ENCODE measurements around the gene CMYA5.

CMYA5 gene

DNA sequence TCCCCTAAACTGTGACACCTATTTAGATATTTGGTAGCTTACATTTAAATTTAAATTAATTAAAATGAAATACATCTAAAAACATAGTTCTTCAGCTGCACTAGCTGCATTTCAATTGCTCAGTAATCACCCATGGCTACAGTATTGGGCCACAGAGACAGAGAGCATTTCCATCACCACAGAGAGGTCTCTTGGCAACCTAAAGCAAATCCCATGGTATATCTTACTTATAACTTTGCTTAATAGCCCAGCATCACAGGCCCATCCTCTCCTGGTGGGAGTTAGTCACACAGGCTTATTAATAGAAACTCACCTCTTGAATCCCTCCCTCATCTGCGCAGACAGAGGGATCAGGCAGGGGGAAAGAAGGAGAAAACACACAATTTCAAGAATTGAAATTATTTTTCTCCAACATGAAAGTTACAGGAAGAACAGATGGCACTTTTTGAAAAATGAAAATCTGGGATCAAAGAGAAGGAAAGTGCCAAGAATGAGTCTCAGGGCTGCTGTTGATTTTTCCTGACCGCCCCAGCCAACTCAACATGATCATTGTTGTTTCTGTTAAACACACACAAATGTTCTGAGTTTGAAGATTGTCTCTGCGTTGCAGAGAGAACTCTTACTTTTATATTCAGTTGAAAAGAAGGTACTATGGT, 144.6 kb downstream of the CMYA5 start:
- DNase-seq (ENCODE audit: extremely low read depth in 1 of 2, low read depth in 1 of 2), result no peak

DNA sequence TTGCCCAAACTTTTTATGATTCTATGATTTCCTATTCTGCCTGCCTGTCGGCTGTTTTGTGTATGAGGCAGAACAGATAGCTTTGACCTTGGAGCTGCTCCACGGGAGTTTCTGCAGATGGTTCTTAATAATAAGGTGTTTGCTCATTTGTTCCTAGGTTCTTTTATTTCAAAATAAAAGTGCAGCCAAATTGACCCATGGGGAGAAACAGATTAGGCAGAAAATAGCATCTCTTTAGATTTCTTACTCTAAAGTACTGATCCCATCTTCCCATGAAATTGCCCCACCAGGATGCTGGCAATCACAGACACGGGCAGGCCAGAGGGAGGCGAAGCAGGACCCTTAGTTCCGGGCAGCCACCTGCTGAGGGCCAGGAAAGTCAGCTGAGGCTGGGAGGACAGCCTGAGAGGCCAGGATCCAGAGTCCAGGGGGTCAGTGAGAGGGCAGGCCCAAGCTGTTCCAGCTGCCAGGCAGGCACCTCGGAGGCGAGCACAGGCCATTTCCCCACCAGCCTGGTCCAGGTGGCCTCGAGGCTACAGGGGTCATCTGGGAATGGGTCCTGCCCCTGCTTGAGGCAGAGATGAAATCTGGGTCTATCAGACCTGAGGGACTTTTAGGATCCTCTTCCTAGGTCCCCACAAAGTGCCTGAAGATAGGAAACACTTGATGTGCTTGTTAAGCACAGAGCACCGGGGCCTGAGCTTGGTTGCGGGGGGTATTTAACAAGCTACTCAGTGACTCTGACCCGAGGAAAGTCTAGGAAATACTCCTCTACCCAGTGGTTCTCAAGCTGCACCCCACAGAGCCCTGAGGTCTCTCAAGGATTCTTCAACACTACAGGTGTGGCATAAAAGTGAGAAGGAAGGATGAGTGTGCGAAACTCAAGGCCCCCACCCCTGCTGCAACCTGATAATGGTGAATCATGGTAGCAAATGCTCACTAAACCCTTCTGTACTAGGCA, 145.4 kb downstream of the CMYA5 start:
- no peak for DNase-seq (ENCODE audit: extremely low read depth in 1 of 2, low read depth in 1 of 2)

DNA sequence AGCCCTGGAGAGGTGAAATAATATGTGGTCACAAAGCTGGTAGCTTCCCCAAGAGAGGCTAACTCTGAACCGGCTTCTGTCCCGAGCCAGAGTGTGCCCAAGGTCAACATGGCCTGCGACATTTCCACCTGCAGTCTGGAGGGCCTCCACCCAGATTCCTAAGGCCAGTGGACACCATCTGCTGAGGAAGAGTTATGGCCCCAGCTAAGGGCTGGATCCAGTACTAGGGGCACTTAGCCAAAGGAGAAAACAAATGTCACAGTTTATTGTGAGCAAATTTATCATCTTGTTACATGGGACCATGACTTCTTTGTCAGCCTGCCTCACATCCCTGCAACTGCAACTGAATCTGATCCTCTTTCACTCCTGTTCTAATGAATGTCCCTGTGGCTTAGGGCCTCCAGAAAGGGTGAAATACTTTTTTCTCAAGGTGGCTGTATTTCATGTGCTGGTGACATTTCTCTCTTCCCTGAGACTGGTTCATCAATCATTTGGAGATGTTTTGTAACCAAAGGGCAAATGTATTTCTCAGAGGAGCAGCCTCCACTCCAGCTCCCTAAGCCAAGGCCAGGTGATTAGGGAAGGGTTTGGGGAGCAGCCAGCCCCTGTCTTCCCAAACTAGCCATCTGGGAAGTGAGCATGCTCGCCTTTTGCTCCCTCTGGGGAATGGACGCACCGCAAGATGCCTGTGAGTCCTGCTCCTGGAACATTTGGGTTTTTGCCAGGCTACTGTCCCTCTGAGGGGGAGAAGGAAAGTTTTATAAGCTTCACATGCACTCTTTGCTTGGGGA, 148.3 kb downstream of the CMYA5 start:
- DNase-seq (ENCODE audit: extremely low read depth in 1 of 2, low read depth in 1 of 2), result no peak

DNA sequence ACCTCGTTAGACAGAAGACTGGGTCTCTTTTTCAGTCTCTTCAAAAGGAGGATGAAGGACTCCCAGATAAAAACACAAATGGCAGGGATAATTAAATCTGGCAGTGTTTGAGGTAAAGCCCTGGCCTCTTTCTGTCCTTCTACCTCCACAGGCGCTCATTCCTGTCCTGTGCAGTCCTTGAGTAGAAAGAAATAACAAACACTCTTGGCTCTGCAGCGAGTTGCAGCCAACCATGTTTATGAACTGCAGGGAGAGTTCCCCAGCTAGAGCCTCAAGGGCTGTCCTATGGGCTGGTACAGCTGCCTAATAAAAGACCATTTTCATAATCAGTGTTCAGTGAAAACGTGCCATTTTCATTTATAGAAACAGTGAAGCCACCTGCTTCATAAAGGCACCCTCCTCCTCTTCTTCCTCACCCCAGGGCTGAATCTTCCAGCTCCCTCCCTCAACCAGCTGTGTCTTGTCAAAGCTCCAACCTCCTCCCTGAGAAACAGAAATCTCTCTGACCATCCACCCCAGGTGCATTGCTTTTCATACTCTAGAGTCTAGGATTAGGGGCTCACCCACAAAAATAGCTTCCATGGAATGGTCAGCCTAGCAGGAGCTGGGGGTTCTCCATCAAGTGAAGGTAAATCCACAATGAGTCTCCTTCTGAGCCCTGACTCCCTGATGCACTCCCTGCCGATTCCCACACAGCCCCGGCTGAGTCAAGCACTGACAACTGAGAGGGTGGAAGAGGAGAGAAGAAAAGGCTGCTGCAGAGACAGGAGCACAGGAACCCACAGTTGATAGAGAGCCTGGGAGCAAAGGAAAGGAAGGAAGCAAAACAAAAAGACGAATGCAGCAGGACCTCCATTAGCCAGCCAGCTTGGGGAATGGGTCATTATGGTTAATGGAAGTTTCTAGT, 150.7 kb downstream of the CMYA5 start:
- DNase-seq (ENCODE audit: extremely low read depth in 1 of 2, low read depth in 1 of 2), result no peak

DNA sequence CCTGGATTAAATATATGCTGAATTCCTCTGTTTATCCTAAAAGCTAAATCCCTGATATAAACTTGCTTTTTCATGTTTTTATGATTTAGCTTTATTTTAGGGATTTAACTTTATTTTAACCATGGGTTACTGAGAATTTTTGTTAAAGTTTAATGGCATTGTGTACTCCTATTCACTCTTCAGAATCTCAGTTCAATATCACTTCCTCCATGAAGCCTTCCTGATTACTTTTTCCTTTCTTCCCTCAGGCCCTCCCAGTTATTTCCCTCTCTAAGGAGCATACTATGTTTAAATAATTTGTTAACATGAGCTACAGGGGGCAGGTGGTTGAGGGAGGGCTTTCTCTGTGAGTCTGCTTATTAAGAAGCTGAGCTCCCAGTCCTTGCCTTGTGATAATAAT, 151.5 kb downstream of the CMYA5 start:
- DNase-seq (ENCODE audit: extremely low read depth in 1 of 2, low read depth in 1 of 2), result no peak

DNA sequence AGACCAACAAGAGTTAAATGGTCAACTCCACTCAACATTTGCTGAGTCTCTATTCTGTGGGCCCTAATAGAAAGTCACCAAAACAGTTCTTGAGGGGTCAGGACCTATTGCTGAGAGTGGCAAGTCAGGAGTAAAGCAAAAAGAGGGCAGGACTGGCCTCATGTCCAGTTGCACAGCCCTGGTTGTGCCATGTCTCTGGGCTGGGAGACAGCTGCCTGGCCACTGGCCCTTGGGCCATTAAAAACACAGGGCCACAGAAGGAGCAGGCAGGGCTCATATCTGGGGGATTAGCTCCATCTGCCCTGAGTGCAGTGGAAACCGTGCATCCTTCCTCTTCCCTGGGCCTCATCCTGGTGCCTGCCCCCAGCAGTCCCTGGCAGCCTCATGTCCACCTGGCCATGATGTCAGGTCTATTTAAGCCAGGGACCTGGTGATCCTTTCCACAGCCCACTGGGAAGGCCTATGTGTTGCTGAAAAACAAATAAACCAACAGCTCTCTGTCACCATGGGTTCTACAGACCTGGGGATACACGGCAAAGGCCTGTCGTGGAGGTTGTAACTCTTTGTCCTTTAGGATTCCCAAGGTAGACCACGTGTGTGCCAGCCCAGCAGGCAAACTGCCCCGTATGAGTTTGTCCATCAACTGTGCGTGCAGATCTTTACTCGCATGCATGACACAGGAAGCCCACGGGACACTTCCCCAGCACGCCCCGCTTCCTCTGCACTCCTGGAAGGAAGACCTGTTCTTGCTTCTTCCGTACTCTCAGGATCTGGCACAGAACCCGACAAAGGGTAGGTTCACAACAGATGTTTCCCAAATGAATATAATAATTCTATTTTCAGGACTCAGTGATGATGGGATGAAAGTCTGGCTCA, 152.6 kb downstream of the CMYA5 start:
- DNase-seq (ENCODE audit: extremely low read depth in 1 of 2, low read depth in 1 of 2), result no peak

DNA sequence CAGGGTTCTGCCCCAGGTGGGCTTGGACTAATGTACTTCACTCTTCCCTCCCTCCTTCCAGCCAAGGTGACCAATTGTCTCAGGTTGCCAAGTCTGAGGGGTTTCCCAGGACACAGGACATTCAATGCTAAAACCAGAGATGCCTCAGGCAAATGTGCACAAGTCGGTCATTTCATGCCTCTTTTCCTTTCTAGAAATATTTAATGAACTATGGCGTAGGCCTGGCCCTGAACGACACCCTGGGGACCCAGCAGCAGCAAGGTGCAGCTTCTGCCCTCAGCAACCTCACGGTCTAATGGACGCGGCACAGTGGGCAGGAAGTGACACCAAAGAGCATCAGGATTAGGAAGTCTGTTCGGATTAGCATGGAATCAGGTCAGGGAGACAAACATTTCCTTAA, 153.4 kb downstream of the CMYA5 start:
- no peak for DNase-seq (ENCODE audit: extremely low read depth in 1 of 2, low read depth in 1 of 2)

DNA sequence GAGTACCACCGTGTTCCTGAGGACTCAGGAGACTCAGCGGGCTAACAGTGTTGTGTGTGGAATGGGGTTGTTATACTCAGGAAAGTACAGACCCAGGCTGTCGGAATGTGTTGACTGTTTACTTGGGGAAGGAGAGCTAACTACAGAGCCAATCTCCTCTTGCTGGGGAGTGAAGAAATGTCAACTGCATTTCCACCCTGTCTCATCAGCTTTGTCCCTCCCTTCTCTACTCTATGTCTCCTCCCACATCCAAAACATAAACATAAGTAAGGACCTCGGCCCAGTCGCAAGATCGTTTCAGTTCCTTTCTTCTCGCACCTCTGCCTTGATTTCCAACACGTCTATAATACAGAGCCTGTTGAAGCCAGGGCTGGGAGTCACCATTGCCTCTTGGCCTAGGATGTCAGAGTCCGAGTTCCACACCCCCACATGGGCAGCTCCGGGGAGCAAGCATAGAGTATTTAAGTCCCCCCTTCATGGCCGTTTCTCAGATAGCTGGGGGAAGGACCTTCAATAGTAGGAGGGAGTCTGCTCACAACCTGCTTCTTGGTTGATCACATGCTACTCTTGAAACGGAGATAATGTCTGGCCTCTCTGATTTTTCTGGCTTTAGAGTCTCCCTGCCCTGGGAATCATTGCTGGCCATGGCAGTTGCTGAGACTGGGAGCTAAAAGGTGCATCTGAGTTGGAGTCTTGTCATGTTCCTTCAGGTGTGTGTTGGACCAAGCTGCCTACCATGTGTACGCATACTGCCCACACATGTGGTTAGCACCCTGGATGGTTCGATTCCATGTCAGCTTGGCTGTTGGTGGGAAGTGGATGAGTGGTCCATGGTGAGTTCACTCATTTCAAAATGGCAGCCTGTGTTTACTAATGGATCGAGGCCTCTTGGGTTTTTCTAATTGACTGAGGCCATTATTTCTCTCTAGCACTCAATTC, 154.1 kb downstream of the CMYA5 start:
- no peak for DNase-seq (ENCODE audit: extremely low read depth in 1 of 2, low read depth in 1 of 2)

DNA sequence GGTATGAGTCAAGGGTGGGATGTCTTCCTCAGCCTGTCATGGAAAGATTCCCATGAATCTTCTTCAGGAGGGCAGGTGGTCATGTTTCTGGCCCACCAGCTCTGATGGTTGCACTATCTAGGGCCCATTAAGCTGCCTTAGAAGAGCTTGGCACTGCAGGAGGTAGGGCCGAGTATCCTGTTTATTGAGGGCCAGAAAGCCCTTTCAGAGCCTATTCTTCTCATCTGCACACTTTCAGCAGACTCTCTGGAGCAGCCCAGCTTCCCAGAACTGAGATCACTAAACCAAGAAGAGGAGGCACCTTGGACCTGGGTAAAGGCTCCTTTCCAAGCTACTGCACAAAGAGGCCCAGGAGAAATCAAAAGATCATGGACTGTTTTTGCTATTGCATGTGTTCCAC, 154.9 kb downstream of the CMYA5 start:
- DNase-seq (ENCODE audit: extremely low read depth in 1 of 2, low read depth in 1 of 2), result no peak

DNA sequence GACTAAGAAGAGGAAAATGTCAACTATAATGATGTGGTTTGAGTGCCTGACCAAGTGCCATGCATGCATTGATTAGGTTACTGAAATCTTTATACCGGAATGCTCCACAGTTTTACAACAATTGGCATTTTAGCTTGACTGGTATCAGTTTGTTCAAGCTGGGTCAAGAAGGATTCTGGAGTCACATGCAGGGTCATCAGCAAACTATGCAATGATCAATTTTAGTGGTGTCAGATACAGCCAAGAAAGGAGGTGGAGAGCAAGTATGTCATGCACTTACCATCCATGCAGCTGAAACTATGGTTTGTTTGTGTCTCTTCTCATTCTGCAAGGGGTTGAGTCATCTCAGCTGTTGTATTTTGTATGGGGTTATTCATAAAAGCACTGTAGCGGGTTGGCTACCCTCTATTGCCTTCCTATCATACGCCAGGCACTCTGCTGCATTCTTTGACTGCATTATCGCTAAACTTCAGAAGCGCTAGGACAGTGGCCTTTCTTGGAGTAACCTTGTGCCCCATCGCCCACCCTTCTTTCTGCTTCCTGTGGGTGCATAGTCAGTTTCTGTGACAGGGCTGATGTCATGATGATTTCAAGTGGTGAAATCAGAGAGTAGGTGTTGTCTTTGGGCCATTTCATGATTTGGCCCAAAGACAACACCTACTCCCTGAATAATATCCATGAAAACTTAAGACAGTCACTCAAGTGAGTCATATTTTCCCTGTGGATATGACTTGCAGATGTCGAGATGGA, 156.0 kb downstream of the CMYA5 start:
- no peak for DNase-seq (ENCODE audit: extremely low read depth in 1 of 2, low read depth in 1 of 2)

DNA sequence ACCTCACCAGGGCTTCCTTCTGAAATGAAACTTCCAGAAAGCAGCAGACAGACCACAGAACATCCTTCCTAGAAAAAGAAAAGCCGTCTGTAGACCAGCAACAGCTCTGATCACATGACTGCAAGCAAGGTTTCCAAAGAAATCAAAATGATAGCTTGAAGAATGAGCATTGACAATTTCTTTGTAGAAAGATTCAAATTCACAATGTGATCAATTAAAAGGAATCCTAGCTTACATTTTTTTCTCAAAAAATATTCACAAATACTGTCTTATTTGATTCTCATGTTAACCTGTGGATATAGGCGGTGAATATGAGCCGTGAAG, 156.5 kb downstream of the CMYA5 start:
- no peak for DNase-seq (ENCODE audit: extremely low read depth in 1 of 2, low read depth in 1 of 2)

DNA sequence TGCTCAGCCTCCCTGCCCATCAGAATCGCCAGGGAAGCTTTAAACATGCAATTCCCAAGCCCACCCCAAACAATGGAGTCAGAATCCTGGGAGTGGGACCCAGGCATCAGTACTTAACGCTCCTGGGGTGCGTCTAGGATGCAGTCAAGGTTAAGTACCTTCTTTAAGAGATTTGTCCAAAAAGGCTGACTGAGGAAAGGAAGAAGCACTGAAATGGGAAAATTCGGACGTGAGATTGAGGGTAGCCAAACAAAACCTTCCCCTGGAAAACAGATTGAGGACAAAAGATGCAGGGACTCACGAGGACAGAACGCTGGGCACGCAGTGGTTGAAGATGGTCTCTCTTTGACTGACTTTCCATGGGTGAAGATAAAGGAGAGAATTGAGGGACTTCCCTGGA, 157.9 kb downstream of the CMYA5 start:
- DNase-seq (ENCODE audit: extremely low read depth in 1 of 2, low read depth in 1 of 2), result no peak

DNA sequence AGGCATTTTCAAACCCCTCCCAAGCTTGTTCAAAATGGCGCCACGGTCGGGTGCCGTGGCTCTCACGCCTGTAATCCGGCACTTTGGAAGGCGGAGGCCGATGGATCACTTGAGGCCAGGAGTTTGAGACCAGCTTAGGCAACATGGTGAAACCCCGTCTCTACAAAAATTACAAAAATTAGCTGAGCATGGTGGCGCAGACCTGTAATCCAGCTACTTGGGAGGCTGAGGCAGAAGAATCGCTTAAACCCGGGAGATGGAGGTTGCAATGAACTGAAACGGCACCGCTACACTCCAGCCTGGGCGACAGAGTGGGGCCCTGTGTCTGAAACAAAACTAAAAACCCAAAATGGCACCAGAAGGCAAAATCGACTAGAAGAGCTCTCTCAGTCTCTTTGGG, 159.4 kb downstream of the CMYA5 start:
- no peak for DNase-seq (ENCODE audit: extremely low read depth in 1 of 2, low read depth in 1 of 2)

Measured in activated CD8-positive, alpha-beta memory T cell treated with anti-CD3 and anti-CD28 coated beads for 1 hour (primary cell).